ENCODE results near the gene SUPT5H. TPM values are rescaled to one million over a fixed set of nuclear protein-coding genes. Genes with fewer than 3 reads are reported as not detected.
"Not testable (repeated sequence)": the region's sequence is repeated elsewhere in the genome, so short reads cannot be mapped to it uniquely, and the experiment has no call there.

SUPT5H gene
- polyA plus RNA-seq, 1 donor, result 81.6 TPM

DNA sequence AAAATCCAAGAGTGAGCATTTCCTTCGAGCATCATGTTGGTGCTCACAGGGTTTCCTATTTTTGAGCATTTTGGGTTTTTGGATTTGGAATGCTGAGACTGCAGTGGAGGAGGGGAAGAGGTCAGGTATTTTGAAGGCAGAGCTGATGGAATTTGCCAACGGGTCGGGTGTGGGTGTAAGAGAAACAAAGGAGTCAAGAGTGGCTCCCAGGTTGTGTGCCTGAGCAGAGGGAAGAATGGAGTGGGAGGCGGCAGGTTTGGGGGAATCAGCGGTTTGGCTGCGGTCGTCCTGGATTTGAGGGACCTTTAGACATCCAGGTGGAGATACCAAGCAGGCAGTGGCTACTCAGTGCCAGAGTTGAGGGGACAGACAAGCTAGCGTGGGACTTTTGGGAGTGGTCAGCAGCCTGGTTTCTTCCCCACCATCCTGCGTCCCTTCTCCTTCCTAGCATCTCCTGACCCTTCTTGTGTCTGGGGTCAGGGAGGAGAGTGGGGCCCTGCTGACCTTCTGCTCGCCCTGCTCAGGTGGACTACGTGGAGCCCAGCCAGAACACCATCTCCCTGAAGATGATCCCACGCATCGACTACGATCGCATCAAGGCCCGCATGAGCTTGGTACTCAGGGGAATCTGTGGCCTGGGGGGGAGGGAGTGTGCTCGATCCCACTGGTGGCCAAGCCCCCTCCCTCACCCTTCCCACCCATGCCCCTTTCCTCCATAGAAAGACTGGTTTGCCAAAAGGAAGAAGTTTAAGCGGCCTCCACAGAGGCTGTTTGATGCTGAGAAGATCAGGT is 20.8 kb downstream of the SUPT5H start:
- no peak for DNase-seq (ENCODE audit: low read depth)

DNA sequence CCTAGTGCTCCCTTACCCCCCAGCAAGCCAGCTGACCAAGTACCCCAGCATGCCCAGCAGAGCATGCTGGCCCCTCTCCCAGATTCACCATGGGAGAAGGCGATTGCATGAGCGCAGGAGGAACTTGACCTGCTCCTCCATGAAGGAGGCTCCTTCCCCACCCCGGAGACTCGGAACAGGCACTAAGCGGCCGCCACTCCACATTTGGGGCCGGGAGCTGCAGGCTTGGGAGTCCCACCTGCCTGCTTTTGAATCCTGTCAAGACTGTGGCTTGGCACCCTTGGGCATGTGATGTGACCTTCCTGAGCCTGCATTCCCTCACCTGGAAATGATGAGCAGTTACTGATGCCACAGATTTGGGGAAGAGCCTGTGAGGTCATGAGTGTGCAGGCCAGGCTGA is 22.6 kb downstream of the SUPT5H start:
- DNase-seq (ENCODE audit: low read depth), result no peak

DNA sequence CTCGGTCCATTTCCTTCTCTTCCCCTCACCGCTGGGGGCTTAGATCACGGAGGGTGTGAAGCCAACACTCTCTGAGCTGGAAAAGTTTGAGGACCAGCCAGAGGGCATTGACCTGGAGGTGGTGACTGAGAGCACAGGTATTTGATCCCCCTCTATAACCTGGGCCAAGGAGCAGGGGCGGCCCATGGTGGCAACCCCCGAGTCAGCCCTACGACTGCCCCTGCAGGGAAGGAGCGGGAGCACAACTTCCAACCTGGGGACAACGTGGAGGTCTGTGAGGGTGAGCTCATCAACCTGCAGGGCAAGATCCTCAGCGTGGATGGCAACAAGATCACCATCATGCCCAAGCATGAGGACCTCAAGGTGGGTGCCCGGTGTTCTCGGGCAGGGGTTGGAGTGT is 23.7 kb downstream of the SUPT5H start:
- no peak for DNase-seq (ENCODE audit: low read depth)

DNA sequence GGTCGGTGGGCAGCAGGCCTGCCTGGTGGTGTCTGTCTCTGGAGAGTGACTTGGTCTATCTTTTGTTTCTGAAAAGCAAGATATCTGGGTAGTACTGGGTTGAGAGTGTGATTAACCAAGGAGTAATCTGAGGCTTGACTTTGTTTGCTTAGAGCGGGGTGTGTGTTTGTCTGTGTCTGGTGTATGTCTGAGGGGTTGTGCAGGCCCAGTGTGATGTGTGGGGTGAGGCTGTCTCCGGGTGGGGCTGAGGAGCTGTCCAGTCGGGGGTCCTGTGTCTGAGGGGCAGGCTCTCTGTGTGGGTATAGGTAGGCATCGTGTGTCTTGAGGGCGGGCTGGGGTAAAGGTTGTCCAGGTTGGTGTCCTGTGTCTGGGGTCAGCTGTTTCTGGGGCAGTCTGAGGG is 24.2 kb downstream of the SUPT5H start:
- no peak for DNase-seq (ENCODE audit: low read depth)

DNA sequence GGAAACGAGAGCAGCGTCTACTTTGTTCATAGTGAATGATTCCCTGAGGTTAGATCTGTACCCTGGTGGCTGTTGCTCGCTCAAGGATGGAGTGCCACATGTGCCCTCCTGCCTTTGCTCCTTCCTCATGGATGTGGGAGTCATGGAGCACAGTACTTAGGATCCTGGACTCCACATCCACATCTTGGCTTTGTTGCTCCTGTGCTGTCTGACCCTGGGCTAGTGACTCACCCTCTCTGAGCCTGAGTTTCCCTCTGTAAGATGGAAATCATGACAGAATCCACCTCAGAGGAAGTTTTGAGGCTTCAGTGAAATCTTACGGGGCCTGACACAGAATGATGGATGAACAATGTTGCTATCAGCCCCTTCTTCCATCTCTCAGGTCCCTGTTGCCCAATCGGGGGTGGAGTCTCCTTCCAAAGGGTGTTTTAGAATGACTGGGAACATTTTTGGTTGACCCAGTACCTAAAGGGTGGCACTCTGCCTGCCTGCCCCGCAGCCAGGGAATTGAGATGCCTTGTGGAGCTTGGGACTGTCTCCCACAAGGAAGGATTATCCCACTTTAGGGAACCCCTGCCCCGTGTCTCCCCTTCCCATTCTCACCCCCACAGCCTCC is 25.4 kb downstream of the SUPT5H start:
- DNase-seq (ENCODE audit: low read depth), result no peak

DNA sequence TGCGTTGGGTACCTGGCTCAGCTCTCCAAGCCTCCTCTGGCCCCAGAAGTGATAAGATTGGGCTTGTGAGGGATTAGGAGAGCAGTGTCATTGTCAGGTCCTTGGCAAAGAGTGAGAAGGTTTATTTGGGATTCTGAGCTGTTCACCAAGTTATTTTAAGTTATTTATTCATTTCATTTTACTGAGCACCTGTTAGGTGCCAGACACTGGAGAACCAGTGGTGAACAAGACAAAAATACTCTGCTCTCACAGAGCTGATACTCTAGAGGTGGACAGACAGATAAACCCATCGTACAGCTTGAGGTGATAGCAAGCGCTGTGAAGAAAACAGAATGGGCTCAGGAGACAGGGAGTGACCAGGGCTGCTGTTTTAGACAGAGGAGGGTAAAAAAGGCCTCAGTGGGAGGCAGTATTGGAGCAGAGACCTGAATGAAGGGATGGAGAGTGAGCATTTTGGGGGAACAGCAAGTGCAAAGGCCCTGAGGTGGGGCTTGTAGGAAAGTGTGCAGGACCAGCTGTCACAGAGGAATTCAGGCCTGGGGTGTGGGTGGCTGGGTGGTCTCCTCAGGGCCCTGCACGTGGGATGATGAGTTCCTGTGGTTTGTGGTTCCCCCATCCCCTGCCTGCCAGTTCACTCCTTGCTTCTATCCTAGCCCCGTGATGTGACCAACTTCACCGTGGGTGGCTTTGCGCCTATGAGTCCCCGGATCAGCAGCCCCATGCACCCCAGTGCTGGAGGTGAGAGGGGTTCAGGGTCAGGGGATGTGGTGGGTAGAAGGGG is 26.6 kb downstream of the SUPT5H start:
- no peak for DNase-seq (ENCODE audit: low read depth)

DNA sequence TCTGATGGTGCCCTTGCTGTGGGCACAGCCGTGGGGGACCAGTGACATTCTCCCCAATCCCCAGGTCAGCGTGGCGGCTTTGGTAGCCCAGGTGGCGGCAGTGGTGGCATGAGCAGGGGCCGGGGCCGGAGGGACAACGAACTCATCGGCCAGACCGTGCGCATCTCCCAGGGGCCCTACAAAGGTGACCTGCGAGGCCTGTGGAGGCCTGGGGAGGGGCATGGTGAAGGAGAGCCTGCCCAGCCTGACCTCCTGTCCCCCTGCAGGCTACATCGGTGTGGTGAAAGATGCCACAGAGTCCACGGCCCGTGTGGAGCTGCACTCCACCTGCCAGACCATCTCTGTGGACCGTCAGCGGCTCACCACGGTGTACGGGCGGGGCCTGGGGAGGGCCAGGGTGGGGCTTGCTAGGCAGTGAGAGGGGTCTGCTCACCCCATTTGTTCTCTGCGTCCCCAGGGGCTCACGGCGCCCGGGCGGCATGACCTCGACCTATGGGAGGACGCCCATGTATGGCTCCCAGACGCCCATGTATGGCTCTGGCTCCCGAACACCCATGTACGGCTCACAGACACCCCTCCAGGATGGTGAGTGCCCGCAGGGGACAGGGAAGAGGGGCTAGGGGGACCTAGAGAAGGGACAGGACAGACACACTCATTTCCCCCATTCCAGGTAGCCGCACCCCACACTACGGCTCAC is 27.5 kb downstream of the SUPT5H start:
- no peak for DNase-seq (ENCODE audit: low read depth)

DNA sequence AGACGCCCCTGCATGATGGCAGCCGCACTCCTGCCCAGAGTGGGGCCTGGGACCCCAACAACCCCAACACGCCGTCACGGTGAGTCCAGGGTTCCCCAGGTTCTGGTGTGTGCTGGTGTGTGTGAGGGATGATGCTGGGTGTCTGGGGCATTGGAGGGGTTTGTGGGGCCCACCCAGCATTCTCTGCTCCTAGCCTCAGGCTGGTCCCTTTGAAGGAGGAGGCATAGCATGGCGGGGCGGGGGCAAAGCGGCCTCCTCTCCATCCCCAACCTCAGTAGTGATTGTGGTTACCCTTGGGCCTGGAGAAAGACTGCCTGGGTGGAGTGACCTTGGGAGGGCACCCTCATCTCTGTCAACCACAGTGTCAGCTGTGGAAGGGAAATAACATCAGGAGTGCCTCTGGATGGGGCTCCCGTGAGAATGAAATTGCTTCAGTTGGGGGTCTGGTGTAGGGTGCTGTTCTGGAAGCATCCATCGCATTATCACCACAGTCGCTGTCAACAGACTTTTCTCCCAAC is 28.1 kb downstream of the SUPT5H start:
- DNase-seq (ENCODE audit: low read depth), result no peak

DNA sequence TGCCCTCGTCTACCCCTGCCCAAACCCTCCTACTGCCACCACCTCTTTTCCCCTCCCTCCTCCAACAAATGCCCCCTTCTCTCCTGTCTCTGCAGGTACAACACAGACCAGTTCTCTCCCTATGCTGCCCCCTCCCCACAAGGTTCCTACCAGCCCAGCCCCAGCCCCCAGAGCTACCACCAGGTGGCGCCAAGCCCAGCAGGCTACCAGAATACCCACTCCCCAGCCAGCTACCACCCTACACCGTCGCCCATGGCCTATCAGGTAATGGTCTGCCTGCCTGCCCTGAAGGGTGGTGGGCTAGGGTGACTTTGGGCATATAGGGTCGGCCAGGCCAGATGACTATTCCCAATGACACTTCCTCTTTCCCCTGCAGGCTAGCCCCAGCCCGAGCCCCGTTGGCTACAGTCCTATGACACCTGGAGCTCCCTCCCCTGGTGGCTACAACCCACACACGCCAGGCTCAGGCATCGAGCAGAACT is 28.8 kb downstream of the SUPT5H start:
- no peak for DNase-seq (ENCODE audit: low read depth)

DNA sequence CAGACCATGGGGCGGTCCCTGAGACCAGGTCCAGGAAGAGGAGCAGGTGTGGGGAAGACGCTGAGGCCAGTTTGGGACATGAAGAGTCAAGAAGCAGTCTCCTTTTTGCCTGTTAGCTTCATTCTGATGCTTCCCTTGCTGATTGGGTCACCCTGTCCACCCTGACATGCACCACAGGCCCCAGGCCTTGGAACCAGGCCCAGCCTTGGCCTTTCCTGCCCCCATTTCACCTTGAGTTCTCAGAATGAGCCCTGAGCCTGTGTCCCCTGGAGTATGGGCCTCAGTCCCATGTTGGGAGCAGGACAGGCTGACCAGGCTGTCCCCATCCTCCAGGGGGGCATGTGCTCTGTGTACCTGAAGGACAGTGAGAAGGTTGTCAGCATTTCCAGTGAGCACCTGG is 30.4 kb downstream of the SUPT5H start:
- no peak for DNase-seq (ENCODE audit: low read depth)

DNA sequence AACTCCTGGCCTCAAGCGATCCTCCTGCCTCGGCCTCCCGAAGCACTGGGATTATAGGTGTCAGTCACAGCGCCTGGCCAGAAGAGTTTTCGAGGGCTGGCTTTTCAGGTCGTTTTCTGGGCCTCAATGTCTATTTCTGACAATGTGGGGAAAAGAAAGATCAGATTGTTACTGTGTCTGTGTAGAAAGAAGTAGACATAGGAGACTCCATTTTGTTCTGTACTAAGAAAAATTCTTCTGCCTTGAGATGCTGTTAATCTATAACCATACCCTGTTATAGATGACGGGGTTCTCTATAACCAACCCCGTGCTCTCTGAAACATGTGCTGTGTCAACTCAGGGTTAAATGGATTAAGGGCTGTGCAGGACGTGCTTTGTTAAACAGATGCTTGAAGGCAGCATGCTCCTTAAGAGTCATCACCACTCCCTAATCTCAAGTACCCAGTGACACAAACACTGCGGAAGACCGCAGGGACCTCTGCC is 34.0 kb downstream of the SUPT5H start:
- DNase-seq (ENCODE audit: low read depth), result not testable (repeated sequence)

DNA sequence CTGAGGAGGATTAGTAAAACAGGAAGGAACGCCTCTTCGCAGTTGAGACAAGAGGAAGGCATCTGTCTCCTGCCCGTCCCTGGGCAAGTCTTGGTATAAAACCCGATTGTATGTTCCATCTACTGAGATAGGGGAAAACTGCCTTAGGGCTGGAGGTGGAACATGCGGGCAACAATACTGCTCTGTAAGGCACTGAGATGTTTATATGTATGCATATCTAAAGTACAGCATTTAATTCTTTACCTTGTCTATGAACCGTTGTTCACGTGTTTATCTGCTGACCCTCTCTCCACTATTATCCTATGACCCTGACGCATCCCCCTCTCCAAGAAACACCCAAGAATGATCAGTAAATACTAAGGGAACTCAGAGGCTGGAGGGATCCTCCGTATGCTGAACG is 34.5 kb downstream of the SUPT5H start:
- DNase-seq (ENCODE audit: low read depth), result no peak

DNA sequence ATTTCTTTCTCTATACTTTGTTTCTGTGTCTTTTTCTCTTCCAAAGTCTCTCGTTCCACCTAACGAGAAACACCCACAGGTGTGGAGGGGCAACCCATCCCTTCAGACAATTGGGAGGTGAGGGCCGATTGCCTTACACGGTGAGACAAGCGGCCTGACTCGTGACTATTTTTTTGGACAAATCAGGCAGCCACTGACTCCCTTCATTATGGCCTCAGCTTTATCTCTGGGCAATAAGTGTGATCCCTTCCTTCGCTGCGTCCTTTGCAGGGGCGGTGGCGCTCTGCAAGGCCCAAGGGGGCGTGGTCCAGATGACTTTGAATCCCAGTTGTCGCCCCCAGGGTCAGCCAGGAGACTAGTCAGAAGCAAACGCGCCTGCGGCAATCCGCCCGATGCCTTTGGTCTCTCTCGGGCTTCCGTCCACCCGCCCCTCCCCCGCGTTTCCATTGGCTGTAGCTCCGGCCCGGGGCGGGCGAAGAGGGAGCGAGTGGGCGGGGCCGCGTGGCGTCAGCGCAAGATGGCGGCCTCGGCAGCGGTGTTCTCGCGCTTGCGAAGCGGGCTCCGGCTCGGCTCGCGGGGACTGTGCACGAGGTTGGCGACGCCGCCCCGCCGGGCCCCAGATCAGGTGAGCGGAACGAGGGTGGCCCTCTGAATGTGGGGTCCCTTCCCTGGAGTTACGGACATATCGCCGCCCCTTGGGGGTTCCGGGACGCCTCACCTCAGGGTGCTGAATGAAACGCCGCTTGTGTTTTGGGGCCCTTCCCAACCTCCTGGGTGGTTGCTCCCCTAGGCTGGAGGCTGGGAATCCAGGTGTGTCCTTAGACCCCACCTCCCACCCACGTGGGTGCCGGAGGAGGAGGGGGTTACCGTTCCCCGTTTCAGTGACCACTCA is 35.2 kb downstream of the SUPT5H start, which contains the start of gene TIMM50:
Gene TIMM50 (plus strand): TSS at position 502 of the 892 bp plus-strand sequence. CDS start 16 bp downstream, at position 518.
- DNase-seq (ENCODE audit: low read depth), result peak; percentile 75

DNA sequence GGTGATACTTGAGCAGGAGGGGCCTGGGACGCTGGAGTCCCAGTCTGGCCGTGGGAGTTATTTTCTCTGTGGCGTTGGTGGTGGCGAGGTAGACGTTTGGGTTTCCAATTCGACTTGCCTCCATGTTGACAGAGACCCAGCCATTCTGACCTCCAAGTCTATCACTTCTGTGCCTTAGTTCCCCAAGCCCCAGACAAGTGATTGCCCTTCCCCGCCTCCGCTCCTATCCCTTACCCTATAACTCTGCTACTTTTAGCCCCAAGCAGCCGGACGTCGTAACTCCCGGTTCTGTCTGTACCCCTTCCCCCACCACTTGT is 35.8 kb downstream of the SUPT5H start:
- no peak for DNase-seq (ENCODE audit: low read depth)

DNA sequence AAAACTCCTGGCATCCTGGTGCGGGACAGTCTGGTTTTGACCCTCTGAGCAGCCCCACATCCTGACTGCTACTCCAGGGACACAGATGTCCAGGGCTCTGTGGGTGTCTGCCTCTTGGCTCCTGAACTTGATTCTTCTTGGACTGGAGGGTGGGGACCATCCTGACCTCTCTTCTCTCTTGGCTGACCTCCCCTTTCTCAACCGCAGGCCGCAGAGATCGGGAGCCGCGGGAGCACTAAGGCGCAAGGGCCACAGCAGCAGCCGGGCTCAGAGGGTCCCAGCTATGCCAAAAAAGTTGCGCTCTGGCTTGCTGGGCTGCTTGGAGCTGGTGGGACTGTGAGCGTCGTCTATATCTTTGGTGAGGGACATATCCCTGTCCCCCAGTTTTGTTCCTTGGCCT is 36.3 kb downstream of the SUPT5H start:
- no peak for DNase-seq (ENCODE audit: low read depth)

DNA sequence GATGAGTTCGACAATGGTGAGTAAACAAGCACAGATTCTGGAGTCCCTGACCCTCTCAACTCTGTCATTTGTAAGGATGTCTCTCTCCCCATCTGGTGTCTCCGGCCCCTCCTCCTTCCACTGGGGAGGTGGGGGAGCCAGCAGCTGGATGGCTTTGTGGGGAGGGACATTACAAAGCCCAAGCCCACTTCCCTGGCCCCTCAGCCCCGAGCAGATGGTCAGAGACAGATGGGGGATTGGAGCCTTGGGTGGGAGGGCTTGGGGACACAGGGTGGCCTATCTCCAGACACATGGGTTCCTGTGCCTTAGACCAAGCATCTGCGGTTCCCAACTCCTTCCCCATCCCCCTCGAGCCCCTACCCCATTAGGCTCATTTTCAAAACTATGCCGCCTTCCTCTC is 37.8 kb downstream of the SUPT5H start:
- DNase-seq (ENCODE audit: low read depth), result no peak

DNA sequence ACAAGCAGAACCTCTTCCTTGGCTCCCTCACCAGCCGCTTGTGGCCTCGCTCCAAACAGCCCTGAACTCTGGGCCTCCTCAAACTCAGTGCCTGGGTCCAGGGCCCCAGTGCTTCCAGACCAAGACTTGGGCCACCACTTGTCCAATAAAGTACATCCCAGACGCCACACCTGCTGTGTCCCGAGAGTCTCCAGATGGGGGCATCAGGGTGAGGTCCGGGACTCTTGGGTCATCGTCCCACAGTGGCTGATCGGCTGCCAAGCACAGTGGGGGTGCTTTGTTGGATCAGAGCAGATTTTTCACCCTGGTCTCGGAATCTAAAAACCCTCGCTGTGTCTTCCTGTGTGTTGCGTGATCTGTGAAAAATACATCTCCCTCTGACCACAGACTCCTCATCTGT is 44.4 kb downstream of the SUPT5H start:
- DNase-seq (ENCODE audit: low read depth), result no peak

DNA sequence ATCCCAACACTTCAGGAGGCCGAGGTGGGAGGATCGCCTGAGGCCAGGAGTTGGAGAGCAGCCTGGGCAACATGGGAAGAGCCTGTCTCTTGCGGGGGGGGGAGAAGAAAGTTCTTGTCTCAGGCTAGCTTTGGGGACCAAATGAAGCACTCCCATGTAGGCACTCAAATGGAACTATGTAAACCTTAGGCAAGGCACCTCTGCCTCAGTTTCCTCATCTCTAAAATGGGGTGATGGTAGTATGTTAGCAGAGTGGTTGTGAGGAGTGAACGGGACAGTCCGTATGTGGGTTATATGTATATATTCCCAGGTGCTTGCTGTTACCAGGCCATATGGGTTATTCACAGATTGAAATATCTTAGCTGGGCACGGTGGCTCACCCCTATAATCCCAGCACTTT is 46.8 kb downstream of the SUPT5H start:
- no peak for DNase-seq (ENCODE audit: low read depth)

DNA sequence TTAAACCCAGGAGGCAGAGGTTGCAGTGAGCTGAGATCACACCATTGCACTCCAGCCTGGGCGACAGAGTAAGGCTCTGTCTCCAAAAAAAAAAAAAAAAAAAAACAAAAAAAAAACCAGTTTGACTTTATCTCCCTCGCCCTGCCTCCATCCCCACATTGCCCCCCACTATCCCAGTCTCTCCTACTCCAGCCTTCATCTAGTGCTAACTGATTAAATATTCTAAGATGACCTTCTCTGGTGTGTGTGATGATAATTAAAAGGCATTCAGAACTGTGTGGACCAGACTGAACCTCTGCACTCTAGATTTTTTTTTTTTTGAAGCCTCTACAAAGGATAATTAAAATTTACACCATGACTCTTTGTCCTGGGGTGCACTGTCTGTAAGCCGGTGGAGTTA is 47.4 kb downstream of the SUPT5H start:
- no peak for DNase-seq (ENCODE audit: low read depth)

DNA sequence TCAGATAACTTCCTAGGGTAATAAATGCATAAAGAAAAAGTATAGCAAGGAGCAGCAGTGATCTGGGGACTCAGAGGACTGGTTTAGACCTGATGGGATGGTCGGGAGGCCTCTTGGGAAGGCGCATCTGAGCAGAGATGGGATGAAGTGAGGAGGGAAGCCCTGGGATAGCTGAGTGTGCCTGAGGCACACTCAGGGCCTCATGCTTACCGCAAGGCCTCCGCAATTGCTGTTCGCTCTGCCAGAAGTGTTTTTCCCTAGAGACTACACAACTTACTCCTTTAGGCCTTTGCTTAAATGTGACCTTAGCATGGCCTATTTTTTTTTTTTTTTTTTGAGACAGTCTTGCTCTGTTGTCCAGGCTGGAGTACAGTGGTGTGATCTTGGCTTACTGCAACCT is 49.3 kb downstream of the SUPT5H start:
- DNase-seq (ENCODE audit: low read depth), result no peak

DNA sequence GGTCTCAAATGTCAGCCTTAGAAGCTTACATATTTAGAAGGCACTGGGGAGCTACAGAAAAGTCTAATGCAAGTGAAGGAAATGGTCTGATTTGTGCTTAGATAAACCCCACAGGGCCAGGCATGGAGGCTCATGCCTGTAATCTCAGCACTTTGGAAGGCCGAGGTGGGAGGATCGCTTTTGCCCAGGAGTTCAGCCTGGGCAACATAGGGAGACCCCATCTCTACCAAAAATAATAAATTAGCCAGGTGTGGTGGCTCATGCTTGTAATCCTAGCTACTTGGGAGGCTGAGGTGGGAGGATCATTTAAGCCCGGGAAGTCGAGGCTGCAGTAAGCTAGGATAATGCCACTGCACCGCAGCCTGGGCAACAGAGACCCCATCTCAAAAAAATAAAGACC is 50.7 kb downstream of the SUPT5H start:
- DNase-seq (ENCODE audit: low read depth), result no peak

All from forelimb muscle (tissue), 1 donor.